Esophagus muscularis mucosa (tissue), 4 donors: ENCODE results near the gene ADCY3.

Experiments used
- EP300 ChIP-seq: sonication (generic); formaldehyde crosslinking; IDR thresholded peaks from one replicate; pipeline ENCODE4 v1.6.1; 2017; ENCODE audit warnings: antibody characterized with exemption
- POLR2A ChIP-seq: fragments of 450-650 bp; IDR thresholded peaks from one replicate; pipeline ENCODE4 v1.6.1; 2017; ENCODE audit warnings: antibody characterized with exemption, moderate library complexity, mild to moderate bottlenecking, low read depth
- POLR2AphosphoS5 ChIP-seq, 2 donors: sonication (generic); formaldehyde crosslinking; IDR thresholded peaks; one replicate each; pipeline ENCODE4 v1.6.1; 2017; ENCODE audit warnings: antibody characterized with exemption in 2 of 2
- TF ChIP-seq, protein P1 (sequence below), 3 experiments: fragments of 200-600 bp in 2 of 3; fragments of 450-650 bp in 1 of 3; sonication (generic) in 2 of 3; IDR thresholded peaks; one replicate each; pipeline ENCODE4 v1.5.1; 2017 to 2019; ENCODE audit warnings: antibody characterized with exemption in 3 of 3, mild to moderate bottlenecking in 2 of 3, moderate library complexity in 1 of 3

DNA sequence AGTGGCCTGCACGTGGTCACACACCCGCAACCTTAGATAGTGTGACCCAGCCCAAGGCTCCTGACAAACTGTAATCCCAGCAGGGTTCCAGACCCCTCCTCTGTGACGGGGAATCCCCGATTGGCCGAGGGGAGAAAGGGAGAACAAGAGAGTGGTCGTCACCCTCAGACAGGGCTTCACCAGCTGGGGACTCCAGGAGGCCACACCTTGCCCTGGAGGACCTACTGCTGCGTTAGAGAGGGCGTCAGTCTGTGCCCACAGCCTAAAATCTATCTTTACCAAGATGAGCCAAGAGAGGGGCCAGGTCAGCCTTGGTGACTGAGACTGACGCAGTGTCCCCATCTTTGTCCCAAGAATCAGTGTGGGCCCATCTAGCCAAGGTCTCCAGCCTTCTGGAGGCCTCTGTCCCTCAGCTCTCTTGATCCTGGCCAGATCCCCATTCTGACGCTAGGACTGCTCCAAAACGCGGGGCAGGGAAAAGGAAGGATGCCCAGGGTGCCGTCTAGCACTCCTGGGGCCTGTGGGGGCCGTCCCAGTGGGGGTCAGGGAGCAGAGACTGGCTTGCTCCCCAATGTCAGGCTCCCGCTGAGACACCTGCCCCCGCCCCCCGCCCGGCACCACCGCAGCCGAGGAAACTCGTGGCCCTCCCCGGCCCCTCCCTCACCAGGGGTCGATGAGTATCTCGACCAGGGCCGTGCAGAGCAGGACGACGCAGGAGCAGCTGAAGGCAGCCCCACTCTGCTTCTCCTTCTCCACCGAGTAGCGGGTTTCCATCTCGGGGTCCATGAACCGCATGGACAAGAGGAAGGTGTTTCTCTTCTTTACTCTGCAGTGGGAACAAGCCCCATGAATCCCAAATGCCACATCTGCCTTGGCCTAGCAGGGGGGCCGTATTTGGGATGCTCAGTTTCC, 86.0 kb downstream of the ADCY3 start:
- TF ChIP-seq POLR2A (no peak), POLR2AphosphoS5 (IDR thresholded peaks at IDR 0.05) (no peak), EP300 (no peak)
- TF ChIP-seq, protein P1, sequence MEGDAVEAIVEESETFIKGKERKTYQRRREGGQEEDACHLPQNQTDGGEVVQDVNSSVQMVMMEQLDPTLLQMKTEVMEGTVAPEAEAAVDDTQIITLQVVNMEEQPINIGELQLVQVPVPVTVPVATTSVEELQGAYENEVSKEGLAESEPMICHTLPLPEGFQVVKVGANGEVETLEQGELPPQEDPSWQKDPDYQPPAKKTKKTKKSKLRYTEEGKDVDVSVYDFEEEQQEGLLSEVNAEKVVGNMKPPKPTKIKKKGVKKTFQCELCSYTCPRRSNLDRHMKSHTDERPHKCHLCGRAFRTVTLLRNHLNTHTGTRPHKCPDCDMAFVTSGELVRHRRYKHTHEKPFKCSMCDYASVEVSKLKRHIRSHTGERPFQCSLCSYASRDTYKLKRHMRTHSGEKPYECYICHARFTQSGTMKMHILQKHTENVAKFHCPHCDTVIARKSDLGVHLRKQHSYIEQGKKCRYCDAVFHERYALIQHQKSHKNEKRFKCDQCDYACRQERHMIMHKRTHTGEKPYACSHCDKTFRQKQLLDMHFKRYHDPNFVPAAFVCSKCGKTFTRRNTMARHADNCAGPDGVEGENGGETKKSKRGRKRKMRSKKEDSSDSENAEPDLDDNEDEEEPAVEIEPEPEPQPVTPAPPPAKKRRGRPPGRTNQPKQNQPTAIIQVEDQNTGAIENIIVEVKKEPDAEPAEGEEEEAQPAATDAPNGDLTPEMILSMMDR (IDR thresholded peaks at IDR 0.05) = no peak
